ENCODE measurements around the gene MARVELD1.

- TF ChIP-seq POLR2AphosphoS5 (IDR thresholded peaks at IDR 0.05; ENCODE audit: low read depth, low read length): no peak
- TF ChIP-seq POLR2A (IDR thresholded peaks at IDR 0.05; ENCODE audit: low read depth, low read length): peak; percentile 42; the same call in 1 of the 2 replicates
- TF ChIP-seq TAF1 (IDR thresholded peaks at IDR 0.05; ENCODE audit: borderline replicate concordance, low read depth, low read length): no peak
Observed at GRCh38 chr10:97686962-97687784, 26.4 kb upstream of the MARVELD1 start, which contains the start of gene AVPI1.

Data from GM12892 (cell line).